HFFc6 (cell line): ENCODE measurements around the gene ERG. TPM values are rescaled to one million over a fixed set of nuclear protein-coding genes. Genes with fewer than 3 reads are reported as not detected.

ENCODE experiments used
- DNase-seq: peaks from one replicate; pipeline ENCODE4 v3.0.0-alpha.2; 2018
- H3K27ac Mint-ChIP-seq: 2 replicates; pipeline ENCODE4 v1.8.0; 2020; ENCODE audit warnings: mild to moderate bottlenecking, mixed read lengths
- H3K27me3 Mint-ChIP-seq: 2 replicates; pipeline ENCODE4 v1.8.0; 2021; ENCODE audit warnings: mild to moderate bottlenecking, moderate library complexity, mixed read lengths; ENCODE audit not compliant: insufficient read depth
- H3K36me3 Mint-ChIP-seq: 2 replicates; pipeline ENCODE4 v1.8.0; 2021; ENCODE audit warnings: low read depth, mixed read lengths
- H3K4me1 Mint-ChIP-seq: 2 replicates; pipeline ENCODE4 v1.8.0; 2020; ENCODE audit warnings: low read depth, mixed read lengths
- H3K4me3 Mint-ChIP-seq: 2 replicates; pipeline ENCODE4 v1.8.0; 2020; ENCODE audit warnings: mild to moderate bottlenecking, moderate library complexity, mixed read lengths
- H3K9me3 Mint-ChIP-seq: 2 replicates; pipeline ENCODE4 v1.8.0; 2020; ENCODE audit warnings: mild to moderate bottlenecking, mixed read lengths
- CTCF ChIP-seq: fragments of 200-600 bp; sonication (generic); IDR thresholded peaks from 2 replicates; pipeline ENCODE4 v1.5.0; 2021; ENCODE audit warnings: antibody characterized with exemption, mild to moderate bottlenecking
- total RNA-seq, 6 experiments: library from RNA; stranded (reverse); fragmentation: NEBNext Ultra II Directional; extraction: Animal tissue kit (Norgen Biotek cat#: 25700); gene quantifications; 2 replicates in 1 of 6; 3 replicates in 5 of 6; pipeline ENCODE4 v1.2.3, GENCODE V29; 2021

The ERG gene
- total RNA-seq, 6 experiments from 2014 or later, result not detected

- no peak for DNase-seq
- Mint-ChIP-seq H3K27me3 (peaks cover 15% of the 10 kb centered on the region), H3K4me3 (no peak overlapping the region), H3K27ac (no peak overlapping the region), H3K9me3 (no peaks in the 10 kb centered on the region), H3K4me1 (peaks cover 8% of the 10 kb centered on the region), H3K36me3 (no peaks in the 10 kb centered on the region)
- no peak for TF ChIP-seq CTCF
Measured at GRCh38 chr21:38430401-38430984, 67.8 kb downstream of the ERG start.

GRCh38 chr21:38429011-38429410, 69.3 kb downstream of the ERG start:
- Mint-ChIP-seq H3K36me3 (no peaks in the 10 kb centered on the region), H3K27ac (no peak overlapping the region), H3K27me3 (peaks cover 23% of the 10 kb centered on the region), H3K4me3 (no peak overlapping the region), H3K9me3 (no peaks in the 10 kb centered on the region), H3K4me1 (no peaks in the 10 kb centered on the region)
- no peak for TF ChIP-seq CTCF
- no peak for DNase-seq

- Mint-ChIP-seq H3K4me3 (no peak overlapping the region), H3K27me3 (peaks cover 29% of the 10 kb centered on the region), H3K36me3 (no peaks in the 10 kb centered on the region), H3K27ac (no peak overlapping the region), H3K4me1 (no peaks in the 10 kb centered on the region), H3K9me3 (no peaks in the 10 kb centered on the region)
- no peak for DNase-seq
- TF ChIP-seq CTCF, result no peak
Measured at GRCh38 chr21:38428211-38428610, 70.1 kb downstream of the ERG start.

GRCh38 chr21:38424305-38425019, 73.8 kb downstream of the ERG start:
- TF ChIP-seq CTCF, result no peak
- H3K27ac Mint-ChIP-seq, result no peak overlapping the region
- peaks cover 57% of the 10 kb centered on the region for H3K27me3 Mint-ChIP-seq

GRCh38 chr21:38422082-38422481, 76.2 kb downstream of the ERG start:
- Mint-ChIP-seq H3K4me3 (no peak overlapping the region), H3K4me1 (no peaks in the 10 kb centered on the region), H3K27me3 (peaks cover 56% of the 10 kb centered on the region), H3K9me3 (no peaks in the 10 kb centered on the region), H3K36me3 (no peaks in the 10 kb centered on the region), H3K27ac (no peak overlapping the region)
- TF ChIP-seq CTCF, result no peak
- DNase-seq, result no peak

More at GRCh38 chr21:38424305-38425019, 73.8 kb downstream of the ERG start:
- H3K4me1 Mint-ChIP-seq, result no peaks in the 10 kb centered on the region
- no peaks in the 10 kb centered on the region for H3K36me3 Mint-ChIP-seq
- DNase-seq, result no peak
- H3K9me3 Mint-ChIP-seq, result no peaks in the 10 kb centered on the region
- no peak overlapping the region for H3K4me3 Mint-ChIP-seq
